H1 (cell line): ENCODE data around the gene ITGAE. TPM values are rescaled to one million over a fixed set of nuclear protein-coding genes. Genes with fewer than 3 reads are reported as not detected.

ENCODE experiments used
- CTCF ChIA-PET: fragments of 300-600 bp; sonication (Branson Sonifier 250); formaldehyde crosslinking; loops from one replicate; lab custom pipeline; 2021; ENCODE audit not compliant: partially characterized antibody; lab: Charles Lee
- POLR2A ChIA-PET: fragments of 300-600 bp; sonication (Branson Sonifier 250); formaldehyde crosslinking; loops from one replicate; lab custom pipeline; 2021; ENCODE audit warnings: inconsistent platforms; ENCODE audit not compliant: partially characterized antibody; lab: Charles Lee
- DNase-seq, 2 experiments: peaks; one replicate each; pipeline versions ENCODE4 v3.0.0 to v3.0.0-alpha.2; 2010 to 2022; ENCODE audit warnings: low spot score in 2 of 2, low read depth in 1 of 2, mixed read lengths in 1 of 2
- FAIRE-seq: peaks from 2 replicates; lab custom pipeline; 2011; peaks lifted over from hg19 to GRCh38; lab: Jason Lieb, UNC
- H2AFZ ChIP-seq: 2 replicates; pipeline ENCODE4 v1.8.1; 2012; ENCODE audit warnings: low read length, inconsistent platforms
- H2AK5ac ChIP-seq: 2 replicates; pipeline ENCODE4 v1.6.1; 2013; ENCODE audit warnings: low read depth, low read length
- H2BK120ac ChIP-seq: replicated peaks from 2 replicates; pipeline ENCODE3; 2013; ENCODE audit warnings: low read depth, low read length, inconsistent platforms
- H2BK12ac ChIP-seq: 2 replicates; pipeline ENCODE4 v1.6.1; 2013; ENCODE audit warnings: low read depth, low read length
- H2BK15ac ChIP-seq: 2 replicates; pipeline ENCODE4 v1.6.1; 2013; ENCODE audit warnings: low read length
- H2BK20ac ChIP-seq: 2 replicates; pipeline ENCODE4 v1.6.1; 2013; ENCODE audit warnings: low read length
- H2BK5ac ChIP-seq: 2 replicates; pipeline ENCODE4 v1.6.1; 2013; ENCODE audit warnings: low read depth, low read length
- H3K14ac ChIP-seq: 2 replicates; pipeline ENCODE4 v1.6.1; 2013; ENCODE audit warnings: inconsistent platforms; ENCODE audit not compliant: insufficient read length
- H3K18ac ChIP-seq: 2 replicates; pipeline ENCODE4 v1.6.1; 2013; ENCODE audit warnings: low read length; ENCODE audit errors: extremely low read depth
- H3K23ac ChIP-seq: 2 replicates; pipeline ENCODE4 v1.6.1; 2013; ENCODE audit warnings: inconsistent platforms; ENCODE audit not compliant: insufficient read length
- H3K23me2 ChIP-seq: 2 replicates; pipeline ENCODE4 v1.6.1; 2013; ENCODE audit warnings: low read depth, low read length
- H3K27ac ChIP-seq: 2 replicates; pipeline ENCODE4 v1.6.1; 2011; ENCODE audit warnings: low read depth, low read length, inconsistent platforms
- H3K27me3 ChIP-seq, 4 experiments: replicated peaks in 1 of 4; 1 replicate in 1 of 4; 2 replicates in 3 of 4; pipeline versions ENCODE4 v1.6.1 to v1.8.1; 2011 to 2013; ENCODE audit warnings: low read length in 3 of 4, mild to moderate bottlenecking in 3 of 4, inconsistent platforms in 2 of 4, mixed read lengths in 2 of 4, moderate library complexity in 1 of 4; ENCODE audit not compliant: control insufficient read depth in 3 of 4, insufficient read depth in 3 of 4; ENCODE audit errors: extremely low read depth in 1 of 4
- H3K36me3 ChIP-seq, 4 experiments: 2 replicates each; pipeline versions ENCODE4 v1.6.1 to v1.8.1; 2011 to 2013; ENCODE audit warnings: mild to moderate bottlenecking in 4 of 4, low read length in 3 of 4, moderate library complexity in 2 of 4, control low read depth in 1 of 4, inconsistent platforms in 1 of 4; ENCODE audit not compliant: insufficient read depth in 4 of 4, control insufficient read depth in 2 of 4
- H3K4ac ChIP-seq: replicated peaks from 2 replicates; pipeline ENCODE3; 2013; ENCODE audit warnings: low read length, low read depth, mixed read lengths, inconsistent platforms; ENCODE audit not compliant: insufficient read length
- H3K4me1 ChIP-seq, 4 experiments: replicated peaks in 1 of 4; 1 replicate in 1 of 4; 2 replicates in 3 of 4; pipeline versions ENCODE4 v1.6.1 to v1.8.1; 2011 to 2013; ENCODE audit warnings: low read length in 3 of 4, inconsistent platforms in 2 of 4, mixed read lengths in 1 of 4; ENCODE audit not compliant: insufficient read depth in 4 of 4, control insufficient read depth in 3 of 4
- H3K4me2 ChIP-seq, 2 experiments: 2 replicates each; pipeline versions ENCODE4 v1.6.1 to v1.8.1; 2011 to 2013; ENCODE audit warnings: low read depth in 2 of 2, low read length in 2 of 2, control low read depth in 1 of 2, inconsistent platforms in 1 of 2, mild to moderate bottlenecking in 1 of 2; ENCODE audit not compliant: insufficient read depth in 1 of 2
- H3K4me3 ChIP-seq, 4 experiments: fragments of 200-600, 300-600 bp in 1 of 4; sonication (generic), shearing (Covaris generic), sonication (Bioruptor Twin) in 1 of 4; 2 replicates each; pipeline versions ENCODE4 v1.5.1 to v1.8.1; 2011 to 2016; ENCODE audit warnings: low read length in 4 of 4, low read depth in 3 of 4, control low read depth in 2 of 4, inconsistent platforms in 2 of 4, mild to moderate bottlenecking in 2 of 4, mixed read lengths in 1 of 4, moderate library complexity in 1 of 4; ENCODE audit not compliant: insufficient read depth in 2 of 4; ENCODE audit errors: extremely low read depth in 1 of 4
- H3K56ac ChIP-seq: replicated peaks from 2 replicates; pipeline ENCODE3; 2013; ENCODE audit warnings: low read depth, mild to moderate bottlenecking, mixed read lengths, low read length, inconsistent platforms; ENCODE audit not compliant: insufficient read length
- H3K79me1 ChIP-seq: 2 replicates; pipeline ENCODE4 v1.6.1; 2013; ENCODE audit warnings: low read depth, low read length, control low read depth
- H3K79me2 ChIP-seq, 2 experiments: 2 replicates each; pipeline versions ENCODE4 v1.6.1 to v1.8.1; 2012 to 2013; ENCODE audit warnings: low read length in 2 of 2, mild to moderate bottlenecking in 2 of 2, inconsistent platforms in 1 of 2; ENCODE audit not compliant: insufficient read depth in 2 of 2, control insufficient read depth in 1 of 2
- H3K9ac ChIP-seq, 4 experiments: replicated peaks in 1 of 4; 1 replicate in 1 of 4; 2 replicates in 3 of 4; pipeline versions ENCODE4 v1.6.1 to v1.8.1; 2011 to 2013; ENCODE audit warnings: low read depth in 3 of 4, low read length in 3 of 4, control low read depth in 2 of 4, mild to moderate bottlenecking in 2 of 4, moderate library complexity in 2 of 4, inconsistent platforms in 1 of 4; ENCODE audit errors: extremely low read depth in 1 of 4
- H3K9me3 ChIP-seq, 2 experiments: 2 replicates each; pipeline versions ENCODE4 v1.6.1 to v1.8.1; 2012 to 2013; ENCODE audit warnings: mild to moderate bottlenecking in 2 of 2, moderate library complexity in 2 of 2, control low read depth in 1 of 2, inconsistent platforms in 1 of 2, low read depth in 1 of 2, low read length in 1 of 2, mixed read lengths in 1 of 2; ENCODE audit not compliant: insufficient read depth in 2 of 2
- H4K20me1 ChIP-seq, 2 experiments: replicated peaks in 1 of 2; 2 replicates each; pipeline versions ENCODE3 to v1.8.1; 2011 to 2013; ENCODE audit warnings: inconsistent platforms in 2 of 2, low read length in 2 of 2, mild to moderate bottlenecking in 1 of 2; ENCODE audit not compliant: insufficient read depth in 2 of 2, control insufficient read depth in 1 of 2
- H4K5ac ChIP-seq: 2 replicates; pipeline ENCODE4 v1.6.1; 2013; ENCODE audit warnings: low read length, low read depth, mixed read lengths, inconsistent platforms; ENCODE audit not compliant: insufficient read length
- H4K8ac ChIP-seq: 2 replicates; pipeline ENCODE4 v1.8.0; 2013; ENCODE audit warnings: mild to moderate bottlenecking, moderate library complexity, low read length, inconsistent platforms; ENCODE audit not compliant: insufficient read depth; ENCODE audit errors: extremely low read depth
- H4K91ac ChIP-seq: replicated peaks from 2 replicates; pipeline ENCODE3; 2013; ENCODE audit warnings: low read length, mixed read lengths, inconsistent platforms; ENCODE audit not compliant: insufficient read length
- RNF2 ChIP-seq: fragments of 200-900, 300-1000 bp; sonication (generic); IDR thresholded peaks from 2 replicates; pipeline ENCODE4 v1.7.1; 2016; ENCODE audit warnings: borderline replicate concordance, low read depth, mild to moderate bottlenecking, antibody characterized with exemption, low read length; ENCODE audit not compliant: poor library complexity, severe bottlenecking; ENCODE audit errors: missing control alignments
- ZNF274 ChIP-seq: IDR thresholded peaks from 2 replicates; pipeline ENCODE4 v1.7.0; 2012; ENCODE audit warnings: low read length, borderline replicate concordance; ENCODE audit errors: extremely low read depth
- WGBS, 2 experiments: shearing (Covaris generic) in 1 of 2; methylation state at CpG; one replicate each; pipeline versions ENCODE4 v1.1.6 to v1.1.7; 2013 to 2015; ENCODE audit warnings: low lambda C conversion rate in 2 of 2, mixed read lengths in 2 of 2, inconsistent platforms in 1 of 2, low coverage in 1 of 2, missing lambda C conversion rate in 1 of 2; ENCODE audit not compliant: insufficient replicate concordance in 2 of 2, insufficient coverage in 1 of 2, insufficient read length in 1 of 2; ENCODE audit errors: extremely low coverage in 1 of 2, missing lambda C conversion rate in 1 of 2; 5-methylcytosine and 5-hydroxymethylcytosine counted together
- polyA plus RNA-seq, 7 experiments: library from polyadenylated mRNA; depleted of rRNA in 3 of 7; stranded (reverse) in 5 of 7; unstranded in 2 of 7; fragments of >200 nt in 5 of 7; fragments of 200-250 nt in 2 of 7; gene quantifications; 1 replicate in 5 of 7; 2 replicates in 1 of 7; 4 replicates in 1 of 7; pipeline versions ENCODE4 v1.2.1 to v1.2.3, GENCODE V29; 2011 to 2013; ENCODE audit warnings: missing spikeins in 2 of 7, mixed read lengths in 2 of 7
- total RNA-seq: library from RNA; stranded (reverse); fragmentation: NEBNext Ultra II Directional; extraction: Animal tissue kit (Norgen Biotek cat#: 25700); gene quantifications from 2 replicates; pipeline ENCODE4 v1.2.1, GENCODE V29; 2021

ITGAE gene
- total and polyA plus RNA-seq, 2 of the 8 experiments (the other 6 are each of a cell fraction or from before 2014, with no cell fraction given), result 23.2 to 43.1 TPM

DNA sequence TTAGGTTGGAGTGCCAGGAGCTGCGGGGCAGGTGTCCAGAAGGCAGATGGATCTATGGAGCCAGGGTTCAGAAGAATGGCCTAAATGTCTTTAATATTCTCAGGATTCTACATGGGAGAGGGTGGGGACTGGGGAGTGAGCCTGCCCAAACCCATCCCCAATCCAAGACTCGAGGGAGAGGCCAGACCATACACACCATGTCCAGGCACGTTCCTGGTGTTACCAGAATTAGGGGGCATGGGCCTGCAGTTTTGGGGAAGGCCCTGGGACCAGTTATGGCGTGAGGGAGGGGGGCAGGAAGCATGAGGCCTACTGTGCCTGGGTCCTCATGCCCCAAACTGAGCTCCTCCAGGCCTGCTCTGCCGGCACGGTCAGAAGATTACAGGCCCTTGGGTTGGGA is 134.5 kb downstream of the ITGAE start:
- peaks cover 12% of the 10 kb centered on the region for H3K79me1 ChIP-seq
- H2BK15ac ChIP-seq, result no peak overlapping the region
- no peak overlapping the region for H3K4me3 ChIP-seq
- no peak overlapping the region for H2BK12ac ChIP-seq
- H3K79me2 ChIP-seq, result peaks cover 3 to 28% of the 10 kb centered on the region in 2 experiments; a peak in 3 of 4 replicates
- H3K4me1 ChIP-seq, result peaks cover 3 to 7% (median 5%) of the 10 kb centered on the region in 4 experiments
- FAIRE-seq, result no peak
- peaks cover 12% of the 10 kb centered on the region; the same call in 1 of the 2 replicates for H3K23me2 ChIP-seq
- no peak overlapping the region for H2AFZ ChIP-seq
- no peak overlapping the region for H4K8ac ChIP-seq
- no peak overlapping the region for H3K14ac ChIP-seq
- ChIA-PET CTCF (interaction anchor here (0.8 to 2.0 kb wide), 6 partner anchors 9 to 65 kb away, joined by 3 to 8 read pairs (median 6); no protein-coding TSS in a partner anchor), POLR2A (interaction anchor here (1.1 to 12.7 kb wide), 4 partner anchors 9 to 57 kb away, joined by 3 to 194 read pairs (median 7); partner anchors contain the start of genes HASPIN and P2RX5)
- 0 out of 2 replicates have a peak overlapping the region, but pooled peaks have one; percentile 49 for H2BK5ac ChIP-seq
- H4K91ac ChIP-seq, result no peak overlapping the region
- TF ChIP-seq RNF2 (no peak), ZNF274 (no peak)
- no peak overlapping the region for H2BK20ac ChIP-seq
- H3K27ac ChIP-seq, result no peak overlapping the region
- no peaks in the 10 kb centered on the region for H3K27me3 ChIP-seq
- no peak overlapping the region for H3K4ac ChIP-seq
- H2BK120ac ChIP-seq, result no peak overlapping the region
- H3K9ac ChIP-seq, result no peak overlapping the region
- H4K5ac ChIP-seq, result no peak overlapping the region
- no peak overlapping the region for H3K23ac ChIP-seq
- H2AK5ac ChIP-seq, result no peak overlapping the region
- DNase-seq, result no peak
- WGBS, 2 experiments, result 86% methylated on average over 6 of the region's 6 CpGs; no CpG with 5 or more reads in 1 of the 2 experiments
- no peak overlapping the region; a peak in 1 of 4 replicates for H3K4me2 ChIP-seq
- peaks cover 0 to 10% of the 10 kb centered on the region in 2 experiments for H4K20me1 ChIP-seq
- H3K9me3 ChIP-seq, result no peaks in the 10 kb centered on the region
- no peak overlapping the region for H3K56ac ChIP-seq
- no peaks in the 10 kb centered on the region; a peak in 1 of 8 replicates for H3K36me3 ChIP-seq
- no peak overlapping the region for H3K18ac ChIP-seq
